ENCODE data around the gene SLC12A7. TPM values are rescaled to one million over a fixed set of nuclear protein-coding genes. Genes with fewer than 3 reads are reported as not detected.

The SLC12A7 gene
- total and polyA plus RNA-seq, 9 of the 15 experiments (the other 6 are each of a cell fraction or from before 2014, with no cell fraction given): 0.01 to 3.1 (median 0.56) TPM

DNA sequence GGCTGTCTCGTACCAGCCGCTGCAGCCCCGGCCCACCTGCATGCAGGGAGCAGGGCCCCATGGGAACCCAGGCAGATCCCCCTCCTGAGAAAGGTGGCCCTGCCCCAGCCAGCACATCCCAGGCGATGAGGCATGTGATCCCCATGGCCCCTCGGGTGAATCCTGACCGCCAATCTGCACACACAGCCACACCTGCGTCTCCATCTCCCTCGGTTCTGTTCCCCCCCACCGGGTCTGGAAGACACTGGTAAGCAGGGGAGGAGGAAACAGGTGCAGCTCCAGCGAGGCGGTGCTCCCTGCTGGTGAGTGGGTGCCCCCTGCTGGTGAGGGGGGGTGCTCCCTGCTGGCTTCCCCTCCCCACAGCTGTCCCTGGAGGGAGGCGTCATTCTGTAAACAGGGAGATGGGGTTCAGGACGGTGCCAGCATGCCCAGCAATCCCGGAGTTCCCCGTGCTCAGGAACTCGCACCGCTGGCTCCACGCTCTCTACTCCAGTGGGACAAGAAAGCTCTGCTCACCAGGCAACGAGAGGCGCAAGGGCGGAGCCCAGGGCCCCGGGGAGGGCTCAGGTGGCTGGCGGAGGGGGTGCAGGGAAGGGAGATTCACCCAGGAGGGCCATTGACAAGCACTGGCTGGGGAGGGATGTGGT lies 28.4 kb upstream of the SLC12A7 start (continued):
- TF ChIP-seq FOXJ3 (CRISPR knock-in tag; IDR thresholded peaks at IDR 0.05) (no peak), HNRNPH1 (optimal IDR thresholded peaks at IDR 0.05; ENCODE audit: low read depth, low read length) (no peak), KDM4B (IDR thresholded peaks at IDR 0.05; ENCODE audit: borderline replicate concordance in 2 of 2, low read depth in 1 of 2) (no peak), GTF2A2 (tag; IDR thresholded peaks at IDR 0.05) (no peak), HLTF (IDR thresholded peaks at IDR 0.05) (no peak), ZNF75A (CRISPR knock-in tag; IDR thresholded peaks at IDR 0.05) (no peak), SETDB1 (IDR thresholded peaks at IDR 0.05; ENCODE audit: low read length) (no peak), DACH1 (IDR thresholded peaks at IDR 0.05; ENCODE audit: partially characterized antibody) (peak; percentile 20), PTTG1 (tag; IDR thresholded peaks at IDR 0.05; ENCODE audit: low read depth) (no peak), MYBL2 (IDR thresholded peaks at IDR 0.05; ENCODE audit: low read depth) (no peak), MYBL2 (CRISPR knock-in tag; IDR thresholded peaks at IDR 0.05; ENCODE audit: borderline replicate concordance) (no peak), HDAC8 (tag; IDR thresholded peaks at IDR 0.05) (no peak), ZNF184 (CRISPR knock-in tag; IDR thresholded peaks at IDR 0.05) (no peak), RCOR1 (IDR thresholded peaks at IDR 0.05; ENCODE audit: borderline replicate concordance in 1 of 2, low read depth in 2 of 2, low read length in 2 of 2) (0 out of 4 replicates have a peak, but pooled peaks of 1 of the 2 experiments have one; percentile 14), SRSF9 (IDR thresholded peaks at IDR 0.05; ENCODE audit: borderline replicate concordance, low read depth, low read length) (no peak)
- TF ChIP-seq, protein P1, sequence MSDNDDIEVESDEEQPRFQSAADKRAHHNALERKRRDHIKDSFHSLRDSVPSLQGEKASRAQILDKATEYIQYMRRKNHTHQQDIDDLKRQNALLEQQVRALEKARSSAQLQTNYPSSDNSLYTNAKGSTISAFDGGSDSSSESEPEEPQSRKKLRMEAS (CRISPR knock-in tag; IDR thresholded peaks at IDR 0.05): no peak
- TF ChIP-seq, protein P2, sequence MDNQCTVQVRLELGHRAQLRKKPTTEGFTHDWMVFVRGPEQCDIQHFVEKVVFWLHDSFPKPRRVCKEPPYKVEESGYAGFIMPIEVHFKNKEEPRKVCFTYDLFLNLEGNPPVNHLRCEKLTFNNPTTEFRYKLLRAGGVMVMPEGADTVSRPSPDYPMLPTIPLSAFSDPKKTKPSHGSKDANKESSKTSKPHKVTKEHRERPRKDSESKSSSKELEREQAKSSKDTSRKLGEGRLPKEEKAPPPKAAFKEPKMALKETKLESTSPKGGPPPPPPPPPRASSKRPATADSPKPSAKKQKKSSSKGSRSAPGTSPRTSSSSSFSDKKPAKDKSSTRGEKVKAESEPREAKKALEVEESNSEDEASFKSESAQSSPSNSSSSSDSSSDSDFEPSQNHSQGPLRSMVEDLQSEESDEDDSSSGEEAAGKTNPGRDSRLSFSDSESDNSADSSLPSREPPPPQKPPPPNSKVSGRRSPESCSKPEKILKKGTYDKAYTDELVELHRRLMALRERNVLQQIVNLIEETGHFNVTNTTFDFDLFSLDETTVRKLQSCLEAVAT (IDR thresholded peaks at IDR 0.05): no peak
- TF ChIP-seq, protein P3, sequence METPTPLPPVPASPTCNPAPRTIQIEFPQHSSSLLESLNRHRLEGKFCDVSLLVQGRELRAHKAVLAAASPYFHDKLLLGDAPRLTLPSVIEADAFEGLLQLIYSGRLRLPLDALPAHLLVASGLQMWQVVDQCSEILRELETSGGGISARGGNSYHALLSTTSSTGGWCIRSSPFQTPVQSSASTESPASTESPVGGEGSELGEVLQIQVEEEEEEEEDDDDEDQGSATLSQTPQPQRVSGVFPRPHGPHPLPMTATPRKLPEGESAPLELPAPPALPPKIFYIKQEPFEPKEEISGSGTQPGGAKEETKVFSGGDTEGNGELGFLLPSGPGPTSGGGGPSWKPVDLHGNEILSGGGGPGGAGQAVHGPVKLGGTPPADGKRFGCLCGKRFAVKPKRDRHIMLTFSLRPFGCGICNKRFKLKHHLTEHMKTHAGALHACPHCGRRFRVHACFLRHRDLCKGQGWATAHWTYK (CRISPR knock-in tag; IDR thresholded peaks at IDR 0.05): no peak
- TF ChIP-seq, protein P4, sequence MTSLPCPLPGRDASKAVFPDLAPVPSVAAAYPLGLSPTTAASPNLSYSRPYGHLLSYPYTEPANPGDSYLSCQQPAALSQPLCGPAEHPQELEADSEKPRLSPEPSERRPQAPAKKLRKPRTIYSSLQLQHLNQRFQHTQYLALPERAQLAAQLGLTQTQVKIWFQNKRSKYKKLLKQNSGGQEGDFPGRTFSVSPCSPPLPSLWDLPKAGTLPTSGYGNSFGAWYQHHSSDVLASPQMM (CRISPR knock-in tag; IDR thresholded peaks at IDR 0.05): no peak
- TF ChIP-seq, protein P5, sequence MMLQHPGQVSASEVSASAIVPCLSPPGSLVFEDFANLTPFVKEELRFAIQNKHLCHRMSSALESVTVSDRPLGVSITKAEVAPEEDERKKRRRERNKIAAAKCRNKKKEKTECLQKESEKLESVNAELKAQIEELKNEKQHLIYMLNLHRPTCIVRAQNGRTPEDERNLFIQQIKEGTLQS (IDR thresholded peaks at IDR 0.05): no peak
- TF ChIP-seq, protein P5 (CRISPR knock-in tag; conservative IDR thresholded peaks at IDR 0.05): no peak
- TF ChIP-seq, protein P6, sequence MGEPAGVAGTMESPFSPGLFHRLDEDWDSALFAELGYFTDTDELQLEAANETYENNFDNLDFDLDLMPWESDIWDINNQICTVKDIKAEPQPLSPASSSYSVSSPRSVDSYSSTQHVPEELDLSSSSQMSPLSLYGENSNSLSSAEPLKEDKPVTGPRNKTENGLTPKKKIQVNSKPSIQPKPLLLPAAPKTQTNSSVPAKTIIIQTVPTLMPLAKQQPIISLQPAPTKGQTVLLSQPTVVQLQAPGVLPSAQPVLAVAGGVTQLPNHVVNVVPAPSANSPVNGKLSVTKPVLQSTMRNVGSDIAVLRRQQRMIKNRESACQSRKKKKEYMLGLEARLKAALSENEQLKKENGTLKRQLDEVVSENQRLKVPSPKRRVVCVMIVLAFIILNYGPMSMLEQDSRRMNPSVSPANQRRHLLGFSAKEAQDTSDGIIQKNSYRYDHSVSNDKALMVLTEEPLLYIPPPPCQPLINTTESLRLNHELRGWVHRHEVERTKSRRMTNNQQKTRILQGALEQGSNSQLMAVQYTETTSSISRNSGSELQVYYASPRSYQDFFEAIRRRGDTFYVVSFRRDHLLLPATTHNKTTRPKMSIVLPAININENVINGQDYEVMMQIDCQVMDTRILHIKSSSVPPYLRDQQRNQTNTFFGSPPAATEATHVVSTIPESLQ (CRISPR knock-in tag; IDR thresholded peaks at IDR 0.05): no peak

Data from K562 (cell line).